Choroid plexus epithelial cell (primary cell): ENCODE data around the gene INPP5A.
"Not testable (repeated sequence)": the region's sequence is repeated elsewhere in the genome, so short reads cannot be mapped to it uniquely, and the experiment has no call there.

Experiments
- DNase-seq: peaks from one replicate; pipeline ENCODE4 v3.0.0-alpha.2; 2010; ENCODE audit warnings: low read depth
- H3K4me3 ChIP-seq: 2 replicates; pipeline ENCODE4 v1.5.1; 2011; ENCODE audit warnings: low read depth, mild to moderate bottlenecking, control low read depth, low read length, moderate library complexity
- CTCF ChIP-seq: conservative IDR thresholded peaks from 2 replicates; pipeline ENCODE4 v1.5.1; 2011; ENCODE audit warnings: low read depth, mild to moderate bottlenecking, control low read depth, inconsistent platforms, low read length, moderate library complexity

Gene INPP5A

GRCh38 chr10:132565516-132566209 is 28.1 kb downstream of the INPP5A start:
- no peak for DNase-seq
- TF ChIP-seq CTCF, result no peak
- no peak overlapping the region for H3K4me3 ChIP-seq

- no peak for DNase-seq
- no peak overlapping the region for H3K4me3 ChIP-seq
- TF ChIP-seq CTCF, result no peak
Measured at GRCh38 chr10:132566892-132567291, 29.3 kb downstream of the INPP5A start.

GRCh38 chr10:132570265-132570664 is 32.7 kb downstream of the INPP5A start:
- no peak overlapping the region for H3K4me3 ChIP-seq
- no peak for DNase-seq
- no peak for TF ChIP-seq CTCF

- no peak overlapping the region for H3K4me3 ChIP-seq
- TF ChIP-seq CTCF, result no peak
- DNase-seq, result no peak
Measured at GRCh38 chr10:132570771-132571649, 33.4 kb downstream of the INPP5A start.

- TF ChIP-seq CTCF, result no peak
- H3K4me3 ChIP-seq, result no peak overlapping the region
- DNase-seq, result peak; percentile 84
Measured at GRCh38 chr10:132571650-132572544, 34.3 kb downstream of the INPP5A start.

GRCh38 chr10:132572545-132572937 is 35.0 kb downstream of the INPP5A start:
- peak; percentile 73 for DNase-seq
- TF ChIP-seq CTCF, result no peak
- H3K4me3 ChIP-seq, result no peak overlapping the region

- not testable (repeated sequence) for DNase-seq, H3K4me3 ChIP-seq
Measured at GRCh38 chr10:132572946-132573345, 35.4 kb downstream of the INPP5A start.
